B cell (primary cell): ENCODE data around the gene SERPINE2.

Experiments
- EZH2 ChIP-seq: IDR thresholded peaks from 2 replicates; pipeline ENCODE4 v1.6.1; 2012; ENCODE audit warnings: borderline replicate concordance, low read depth, mild to moderate bottlenecking, moderate library complexity, low read length; ENCODE audit not compliant: insufficient read depth, poor library complexity, severe bottlenecking
- TF ChIP-seq, protein P1 (sequence below): fragments of 200-600 bp; IDR thresholded peaks from one replicate; pipeline ENCODE4 v1.8.0; 2022; ENCODE audit warnings: antibody characterized with exemption, mild to moderate bottlenecking

DNA sequence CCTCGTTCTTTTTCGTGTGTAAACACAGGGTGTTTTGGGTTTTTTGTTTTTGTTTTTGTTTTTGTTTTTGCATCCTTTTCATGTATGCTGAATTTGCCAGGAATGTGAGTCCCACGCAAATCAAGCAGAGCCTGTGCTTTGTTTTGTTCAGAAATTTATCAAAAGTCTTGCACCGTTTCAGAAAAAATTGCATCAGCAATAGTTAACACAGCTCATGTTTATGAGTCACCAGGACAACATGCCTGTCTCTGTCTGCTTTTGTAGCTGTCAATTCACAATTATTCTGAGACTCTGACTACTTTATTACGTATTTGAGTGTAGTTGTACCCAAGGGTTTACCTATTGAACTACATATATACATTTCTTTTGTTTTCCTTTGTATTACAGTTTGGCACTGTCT lies 43.5 kb downstream of the SERPINE2 start:
- TF ChIP-seq, protein P1, sequence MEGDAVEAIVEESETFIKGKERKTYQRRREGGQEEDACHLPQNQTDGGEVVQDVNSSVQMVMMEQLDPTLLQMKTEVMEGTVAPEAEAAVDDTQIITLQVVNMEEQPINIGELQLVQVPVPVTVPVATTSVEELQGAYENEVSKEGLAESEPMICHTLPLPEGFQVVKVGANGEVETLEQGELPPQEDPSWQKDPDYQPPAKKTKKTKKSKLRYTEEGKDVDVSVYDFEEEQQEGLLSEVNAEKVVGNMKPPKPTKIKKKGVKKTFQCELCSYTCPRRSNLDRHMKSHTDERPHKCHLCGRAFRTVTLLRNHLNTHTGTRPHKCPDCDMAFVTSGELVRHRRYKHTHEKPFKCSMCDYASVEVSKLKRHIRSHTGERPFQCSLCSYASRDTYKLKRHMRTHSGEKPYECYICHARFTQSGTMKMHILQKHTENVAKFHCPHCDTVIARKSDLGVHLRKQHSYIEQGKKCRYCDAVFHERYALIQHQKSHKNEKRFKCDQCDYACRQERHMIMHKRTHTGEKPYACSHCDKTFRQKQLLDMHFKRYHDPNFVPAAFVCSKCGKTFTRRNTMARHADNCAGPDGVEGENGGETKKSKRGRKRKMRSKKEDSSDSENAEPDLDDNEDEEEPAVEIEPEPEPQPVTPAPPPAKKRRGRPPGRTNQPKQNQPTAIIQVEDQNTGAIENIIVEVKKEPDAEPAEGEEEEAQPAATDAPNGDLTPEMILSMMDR = no peak
- no peak for TF ChIP-seq EZH2
